K562 (cell line): ENCODE results near the gene AIFM3. TPM values are rescaled to one million over a fixed set of nuclear protein-coding genes. Genes with fewer than 3 reads are reported as not detected.

Source experiments
- ATF1 ChIP-seq, 2 experiments: fragments of 450-650 bp in 1 of 2; IDR thresholded peaks; 2 replicates each; pipeline ENCODE4 v1.6.1; 2016; ENCODE audit warnings: missing compliant biosample characterization in 1 of 2, missing genetic modification characterization in 1 of 2
- HMGXB4 ChIP-seq: sonication (generic); formaldehyde crosslinking; IDR thresholded peaks from 2 replicates; pipeline ENCODE4 v1.8.1; 2023; ENCODE audit warnings: mild to moderate bottlenecking, missing genetic modification reagents
- MLLT1 ChIP-seq, 2 experiments: fragments of 450-650 bp; IDR thresholded peaks; 2 replicates each; pipeline ENCODE4 v1.6.1; 2016
- RAD51 ChIP-seq: fragments of 450-650 bp; IDR thresholded peaks from 2 replicates; pipeline ENCODE4 v1.7.1; 2016; ENCODE audit warnings: low read depth, mild to moderate bottlenecking, borderline replicate concordance
- TCF3 ChIP-seq: sonication (generic); formaldehyde crosslinking; IDR thresholded peaks from 2 replicates; pipeline ENCODE4 v1.4.0; 2020; ENCODE audit warnings: mild to moderate bottlenecking, missing genetic modification reagents
- VEZF1 ChIP-seq: fragments of 200-800 bp; sonication (Bioruptor generic); IDR thresholded peaks from 2 replicates; pipeline ENCODE4 v1.6.1; 2017; ENCODE audit warnings: missing genetic modification characterization, missing compliant biosample characterization
- ZNF277 ChIP-seq: fragments of 250-450 bp; sonication (Bioruptor Pico); IDR thresholded peaks from 2 replicates; pipeline ENCODE4 v1.8.0; 2022; ENCODE audit warnings: inconsistent platforms, mild to moderate bottlenecking, moderate library complexity, borderline replicate concordance
- ZNF431 ChIP-seq: sonication (generic); formaldehyde crosslinking; IDR thresholded peaks from 2 replicates; pipeline ENCODE4 v1.8.0; 2022; ENCODE audit warnings: mild to moderate bottlenecking, missing genetic modification reagents
- polyA plus RNA-seq, 8 experiments: library from polyadenylated mRNA; depleted of rRNA in 4 of 8; stranded (reverse) in 5 of 8; unstranded in 3 of 8; fragments of >200 nt; fragmentation: Nextera tagmentation in 2 of 8; fragmentation: Illumina TruSeq in 1 of 8; extraction: Ambion mirVana in 2 of 8; extraction: Trizol in 1 of 8; gene quantifications; 2 replicates each; pipeline versions ENCODE4 v1.2.1 to v1.2.3, GENCODE V29; 2011 to 2014; ENCODE audit warnings: inconsistent platforms in 1 of 8, missing spikeins in 1 of 8
- total RNA-seq, 7 experiments: library from RNA; depleted of rRNA in 6 of 7; stranded (reverse); fragments of >200 nt in 6 of 7; fragmentation: Illumina TruSeq in 2 of 7; extraction: Trizol in 2 of 7; gene quantifications; 2 replicates each; pipeline versions ENCODE4 v1.2.1 to v1.2.3, GENCODE V29; 2011 to 2021; ENCODE audit warnings: low replicate concordance in 1 of 7
- TF ChIP-seq, protein P1 (sequence below): sonication (generic); formaldehyde crosslinking; IDR thresholded peaks from 2 replicates; pipeline ENCODE4 v1.8.1; 2023; ENCODE audit warnings: mild to moderate bottlenecking, missing genetic modification reagents
- TF ChIP-seq, protein P2 (sequence below): fragments of 250-450 bp; sonication (Bioruptor Pico); IDR thresholded peaks from 2 replicates; pipeline ENCODE4 v1.4.0; 2020; ENCODE audit warnings: mild to moderate bottlenecking, moderate library complexity, borderline replicate concordance
- TF ChIP-seq, protein P3 (sequence below): fragments of 200-800 bp; sonication (Bioruptor generic); IDR thresholded peaks from 2 replicates; pipeline ENCODE4 v1.6.1; 2017; ENCODE audit warnings: missing genetic modification characterization, missing compliant biosample characterization

AIFM3 gene
- total and polyA plus RNA-seq, 9 of the 15 experiments (the other 6 are each of a cell fraction or from before 2014, with no cell fraction given): 0.03 to 0.20 (median 0.07) TPM; not detected in 1

GRCh38 chr22:20998411-20999336 is 31.6 kb downstream of the AIFM3 start (continued):
- TF ChIP-seq VEZF1 (no peak), ATF1 (CRISPR knock-in tag; IDR thresholded peaks at IDR 0.05) (no peak), ATF1 (tag; IDR thresholded peaks at IDR 0.05) (no peak), HMGXB4 (0 out of 2 replicates have a peak, but pooled peaks have one; percentile 8), TCF3 (CRISPR knock-in tag) (no peak), MLLT1 (IDR thresholded peaks at IDR 0.05) (no peak), ZNF277 (CRISPR knock-in tag) (peak; percentile 35; the same call in 1 of the 2 replicates), RAD51 (no peak), ZNF431 (no peak)
- TF ChIP-seq, protein P1, sequence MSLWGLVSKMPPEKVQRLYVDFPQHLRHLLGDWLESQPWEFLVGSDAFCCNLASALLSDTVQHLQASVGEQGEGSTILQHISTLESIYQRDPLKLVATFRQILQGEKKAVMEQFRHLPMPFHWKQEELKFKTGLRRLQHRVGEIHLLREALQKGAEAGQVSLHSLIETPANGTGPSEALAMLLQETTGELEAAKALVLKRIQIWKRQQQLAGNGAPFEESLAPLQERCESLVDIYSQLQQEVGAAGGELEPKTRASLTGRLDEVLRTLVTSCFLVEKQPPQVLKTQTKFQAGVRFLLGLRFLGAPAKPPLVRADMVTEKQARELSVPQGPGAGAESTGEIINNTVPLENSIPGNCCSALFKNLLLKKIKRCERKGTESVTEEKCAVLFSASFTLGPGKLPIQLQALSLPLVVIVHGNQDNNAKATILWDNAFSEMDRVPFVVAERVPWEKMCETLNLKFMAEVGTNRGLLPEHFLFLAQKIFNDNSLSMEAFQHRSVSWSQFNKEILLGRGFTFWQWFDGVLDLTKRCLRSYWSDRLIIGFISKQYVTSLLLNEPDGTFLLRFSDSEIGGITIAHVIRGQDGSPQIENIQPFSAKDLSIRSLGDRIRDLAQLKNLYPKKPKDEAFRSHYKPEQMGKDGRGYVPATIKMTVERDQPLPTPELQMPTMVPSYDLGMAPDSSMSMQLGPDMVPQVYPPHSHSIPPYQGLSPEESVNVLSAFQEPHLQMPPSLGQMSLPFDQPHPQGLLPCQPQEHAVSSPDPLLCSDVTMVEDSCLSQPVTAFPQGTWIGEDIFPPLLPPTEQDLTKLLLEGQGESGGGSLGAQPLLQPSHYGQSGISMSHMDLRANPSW: no peak; the same call in 1 of the 2 replicates
- TF ChIP-seq, protein P2, sequence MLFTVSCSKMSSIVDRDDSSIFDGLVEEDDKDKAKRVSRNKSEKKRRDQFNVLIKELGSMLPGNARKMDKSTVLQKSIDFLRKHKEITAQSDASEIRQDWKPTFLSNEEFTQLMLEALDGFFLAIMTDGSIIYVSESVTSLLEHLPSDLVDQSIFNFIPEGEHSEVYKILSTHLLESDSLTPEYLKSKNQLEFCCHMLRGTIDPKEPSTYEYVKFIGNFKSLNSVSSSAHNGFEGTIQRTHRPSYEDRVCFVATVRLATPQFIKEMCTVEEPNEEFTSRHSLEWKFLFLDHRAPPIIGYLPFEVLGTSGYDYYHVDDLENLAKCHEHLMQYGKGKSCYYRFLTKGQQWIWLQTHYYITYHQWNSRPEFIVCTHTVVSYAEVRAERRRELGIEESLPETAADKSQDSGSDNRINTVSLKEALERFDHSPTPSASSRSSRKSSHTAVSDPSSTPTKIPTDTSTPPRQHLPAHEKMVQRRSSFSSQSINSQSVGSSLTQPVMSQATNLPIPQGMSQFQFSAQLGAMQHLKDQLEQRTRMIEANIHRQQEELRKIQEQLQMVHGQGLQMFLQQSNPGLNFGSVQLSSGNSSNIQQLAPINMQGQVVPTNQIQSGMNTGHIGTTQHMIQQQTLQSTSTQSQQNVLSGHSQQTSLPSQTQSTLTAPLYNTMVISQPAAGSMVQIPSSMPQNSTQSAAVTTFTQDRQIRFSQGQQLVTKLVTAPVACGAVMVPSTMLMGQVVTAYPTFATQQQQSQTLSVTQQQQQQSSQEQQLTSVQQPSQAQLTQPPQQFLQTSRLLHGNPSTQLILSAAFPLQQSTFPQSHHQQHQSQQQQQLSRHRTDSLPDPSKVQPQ (CRISPR knock-in tag): no peak
- TF ChIP-seq, protein P3, sequence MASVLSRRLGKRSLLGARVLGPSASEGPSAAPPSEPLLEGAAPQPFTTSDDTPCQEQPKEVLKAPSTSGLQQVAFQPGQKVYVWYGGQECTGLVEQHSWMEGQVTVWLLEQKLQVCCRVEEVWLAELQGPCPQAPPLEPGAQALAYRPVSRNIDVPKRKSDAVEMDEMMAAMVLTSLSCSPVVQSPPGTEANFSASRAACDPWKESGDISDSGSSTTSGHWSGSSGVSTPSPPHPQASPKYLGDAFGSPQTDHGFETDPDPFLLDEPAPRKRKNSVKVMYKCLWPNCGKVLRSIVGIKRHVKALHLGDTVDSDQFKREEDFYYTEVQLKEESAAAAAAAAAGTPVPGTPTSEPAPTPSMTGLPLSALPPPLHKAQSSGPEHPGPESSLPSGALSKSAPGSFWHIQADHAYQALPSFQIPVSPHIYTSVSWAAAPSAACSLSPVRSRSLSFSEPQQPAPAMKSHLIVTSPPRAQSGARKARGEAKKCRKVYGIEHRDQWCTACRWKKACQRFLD (CRISPR knock-in tag): no peak
